OCI-LY7 (cell line): ENCODE results near the gene WDFY2.

Experiments used
- EZH2phosphoT487 ChIP-seq: fragments of 200-600 bp; sonication (generic); IDR thresholded peaks from 2 replicates; pipeline ENCODE4 v1.6.1; 2018; ENCODE audit warnings: low read depth, borderline replicate concordance, mild to moderate bottlenecking, mixed run types, antibody characterized with exemption, low read length, moderate library complexity, mixed read lengths
- TF ChIP-seq, protein P1 (sequence below): fragments of 200-600 bp; sonication (generic); conservative IDR thresholded peaks from 2 replicates; pipeline ENCODE4 v1.5.1; 2014; ENCODE audit warnings: mild to moderate bottlenecking, antibody characterized with exemption, low read length, moderate library complexity, mixed read lengths

DNA sequence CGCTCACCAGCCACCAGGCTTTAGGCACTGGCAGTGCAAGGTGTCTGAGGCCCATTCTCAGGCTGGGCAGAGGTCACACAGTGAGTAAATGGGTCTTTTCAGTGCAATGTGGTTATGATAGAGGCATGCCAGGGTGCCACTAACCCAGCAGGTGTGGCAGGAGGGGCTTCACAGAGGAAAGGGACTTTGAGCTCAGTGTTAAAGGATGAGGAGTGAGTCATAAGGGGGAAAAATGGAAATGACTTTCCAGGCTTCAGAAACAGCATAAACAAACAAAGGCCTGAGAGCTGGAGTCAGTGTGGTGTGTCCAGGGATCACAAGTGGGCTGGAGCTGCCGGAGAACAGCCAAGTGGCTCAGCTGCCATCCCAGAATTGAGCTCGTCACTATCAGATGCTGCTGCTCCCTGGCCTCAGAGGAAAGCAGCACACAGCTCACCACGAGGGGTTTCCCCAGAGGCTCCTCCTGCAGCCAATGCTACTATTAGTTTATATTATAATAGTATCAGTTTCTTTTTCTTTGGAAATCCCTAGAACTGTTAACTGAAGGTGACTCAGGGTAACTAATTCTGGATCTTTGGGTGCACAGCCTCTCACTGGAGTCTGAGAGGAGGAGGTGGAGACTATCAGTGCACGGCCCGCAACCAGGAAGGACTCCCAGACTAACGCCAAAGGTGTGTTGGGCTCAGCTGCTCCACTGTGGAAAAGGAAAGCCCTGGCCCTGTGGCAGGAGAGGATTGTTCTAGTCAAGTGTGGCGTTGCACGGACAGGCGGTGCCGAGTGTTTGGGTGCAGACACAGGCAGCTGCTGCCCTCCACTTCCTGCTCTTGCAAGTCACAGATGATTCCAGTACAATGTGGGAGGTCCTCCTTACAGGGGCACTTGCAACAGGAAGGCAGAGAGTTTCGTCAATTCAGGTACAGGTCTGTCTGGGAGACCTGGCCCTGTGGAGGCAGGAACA is 180.2 kb downstream of the WDFY2 start:
- TF ChIP-seq, protein P1, sequence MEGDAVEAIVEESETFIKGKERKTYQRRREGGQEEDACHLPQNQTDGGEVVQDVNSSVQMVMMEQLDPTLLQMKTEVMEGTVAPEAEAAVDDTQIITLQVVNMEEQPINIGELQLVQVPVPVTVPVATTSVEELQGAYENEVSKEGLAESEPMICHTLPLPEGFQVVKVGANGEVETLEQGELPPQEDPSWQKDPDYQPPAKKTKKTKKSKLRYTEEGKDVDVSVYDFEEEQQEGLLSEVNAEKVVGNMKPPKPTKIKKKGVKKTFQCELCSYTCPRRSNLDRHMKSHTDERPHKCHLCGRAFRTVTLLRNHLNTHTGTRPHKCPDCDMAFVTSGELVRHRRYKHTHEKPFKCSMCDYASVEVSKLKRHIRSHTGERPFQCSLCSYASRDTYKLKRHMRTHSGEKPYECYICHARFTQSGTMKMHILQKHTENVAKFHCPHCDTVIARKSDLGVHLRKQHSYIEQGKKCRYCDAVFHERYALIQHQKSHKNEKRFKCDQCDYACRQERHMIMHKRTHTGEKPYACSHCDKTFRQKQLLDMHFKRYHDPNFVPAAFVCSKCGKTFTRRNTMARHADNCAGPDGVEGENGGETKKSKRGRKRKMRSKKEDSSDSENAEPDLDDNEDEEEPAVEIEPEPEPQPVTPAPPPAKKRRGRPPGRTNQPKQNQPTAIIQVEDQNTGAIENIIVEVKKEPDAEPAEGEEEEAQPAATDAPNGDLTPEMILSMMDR, result no peak
- TF ChIP-seq EZH2phosphoT487, result no peak
